ENCODE measurements around the gene UBL3.

Gene UBL3

GRCh38 chr13:29810898-29811297, 39.5 kb downstream of the UBL3 start:
- DNase-seq (ENCODE audit: low read depth in 3 of 3, low spot score in 1 of 3), result no peak

GRCh38 chr13:29810145-29810742, 40.2 kb downstream of the UBL3 start:
- DNase-seq (ENCODE audit: low read depth in 3 of 3, low spot score in 1 of 3), result no peak

- DNase-seq (ENCODE audit: low read depth in 3 of 3, low spot score in 1 of 3), result no peak
Measured at GRCh38 chr13:29808264-29808663, 42.2 kb downstream of the UBL3 start.

GRCh38 chr13:29805994-29806979, 44.1 kb downstream of the UBL3 start:
- DNase-seq (ENCODE audit: low read depth in 3 of 3, low spot score in 1 of 3), result no peak

- DNase-seq (ENCODE audit: low read depth in 3 of 3, low spot score in 1 of 3), result no peak
Measured at GRCh38 chr13:29803221-29803620, 47.2 kb downstream of the UBL3 start.

GRCh38 chr13:29802621-29803020, 47.8 kb downstream of the UBL3 start:
- DNase-seq (ENCODE audit: low read depth in 3 of 3, low spot score in 1 of 3), result no peak

- no peak for DNase-seq (ENCODE audit: low read depth in 3 of 3, low spot score in 1 of 3)
Measured at GRCh38 chr13:29801737-29802305, 48.6 kb downstream of the UBL3 start.

- no peak for DNase-seq (ENCODE audit: low read depth in 3 of 3, low spot score in 1 of 3)
Measured at GRCh38 chr13:29801102-29801501, 49.3 kb downstream of the UBL3 start.

- no peak for DNase-seq (ENCODE audit: low read depth in 3 of 3, low spot score in 1 of 3)
Measured at GRCh38 chr13:29800687-29801086, 49.7 kb downstream of the UBL3 start.

GRCh38 chr13:29799041-29799440, 51.4 kb downstream of the UBL3 start:
- no peak for DNase-seq (ENCODE audit: low read depth in 3 of 3, low spot score in 1 of 3)

- no peak for DNase-seq (ENCODE audit: low read depth in 3 of 3, low spot score in 1 of 3)
Measured at GRCh38 chr13:29791997-29792780, 58.2 kb downstream of the UBL3 start.

GRCh38 chr13:29791508-29791907, 58.9 kb downstream of the UBL3 start:
- no peak for DNase-seq (ENCODE audit: low read depth in 3 of 3, low spot score in 1 of 3)

- no peak for DNase-seq (ENCODE audit: low read depth in 3 of 3, low spot score in 1 of 3)
Measured at GRCh38 chr13:29786698-29787097, 63.7 kb downstream of the UBL3 start.

GRCh38 chr13:29785978-29786377, 64.4 kb downstream of the UBL3 start:
- no peak for DNase-seq (ENCODE audit: low read depth in 3 of 3, low spot score in 1 of 3)

- no peak for DNase-seq (ENCODE audit: low read depth in 3 of 3, low spot score in 1 of 3)
Measured at GRCh38 chr13:29782798-29783197, 67.6 kb downstream of the UBL3 start.

GRCh38 chr13:29774830-29775229, 75.6 kb downstream of the UBL3 start:
- DNase-seq (ENCODE audit: low read depth in 3 of 3, low spot score in 1 of 3), result no peak

GRCh38 chr13:29771247-29771646, 79.2 kb downstream of the UBL3 start:
- DNase-seq (ENCODE audit: low read depth in 3 of 3, low spot score in 1 of 3), result no peak

- DNase-seq (ENCODE audit: low read depth in 3 of 3, low spot score in 1 of 3), result no peak
Measured at GRCh38 chr13:29767006-29767405, 83.4 kb downstream of the UBL3 start.

GRCh38 chr13:29763436-29764180, 86.8 kb downstream of the UBL3 start:
- DNase-seq (ENCODE audit: low read depth in 3 of 3, low spot score in 1 of 3), result no peak

- DNase-seq (ENCODE audit: low read depth in 3 of 3, low spot score in 1 of 3), result no peak
Measured at GRCh38 chr13:29761815-29762214, 88.6 kb downstream of the UBL3 start.

- DNase-seq (ENCODE audit: low read depth in 3 of 3, low spot score in 1 of 3), result no peak
Measured at GRCh38 chr13:29761160-29761559, 89.3 kb downstream of the UBL3 start.

Measured in stimulated activated CD4-positive, alpha-beta T cell treated with anti-CD3 and anti-CD28 coated beads, TNF-alpha, amount 100 ng/mL, for 1 hour (primary cell).